Lower leg skin (tissue), 4 donors: ENCODE results near the gene ZNF160. TPM values are rescaled to one million over a fixed set of nuclear protein-coding genes. Genes with fewer than 3 reads are reported as not detected.
"Not testable (repeated sequence)": the region's sequence is repeated elsewhere in the genome, so short reads cannot be mapped to it uniquely, and the experiment has no call there.

ENCODE experiments used
- DNase-seq, 2 donors: peaks; one replicate each; pipeline ENCODE4 v3.0.0-alpha.2; 2019; ENCODE audit warnings: low spot score in 2 of 2
- H3K4me3 ChIP-seq: fragments of 200-600 bp; sonication (generic); 2 replicates; pipeline ENCODE4 v1.5.1; 2017; ENCODE audit warnings: mild to moderate bottlenecking, low read depth; ENCODE audit not compliant: poor library complexity, severe bottlenecking
- POLR2A ChIP-seq, 2 donors: fragments of 450-650 bp; IDR thresholded peaks; one replicate each; pipeline ENCODE4 v1.6.1; 2016 to 2017; ENCODE audit warnings: antibody characterized with exemption in 2 of 2, mild to moderate bottlenecking in 1 of 2, moderate library complexity in 1 of 2
- WGBS, 2 donors: methylation state at CpG; one replicate each; pipeline ENCODE4 v1.1.5; 2018; 5-methylcytosine and 5-hydroxymethylcytosine counted together
- intact Hi-C: fragments of 100-400 bp; cut with DNase I; formaldehyde crosslinking; loops from one replicate; pipeline ENCODE4 v1.15.0; 2023; ENCODE audit warnings: low total_unique reads
- total RNA-seq, 4 donors: library from RNA; depleted of rRNA; stranded (reverse); fragments of >200 nt; gene quantifications; one replicate each; pipeline ENCODE4 v1.1.0, GENCODE V29; 2016
- TF ChIP-seq, protein P1 (sequence below), 3 donors: fragments of 450-650 bp; IDR thresholded peaks; one replicate each; pipeline ENCODE4 v1.5.1; 2016; ENCODE audit warnings: antibody characterized with exemption in 3 of 3, mild to moderate bottlenecking in 3 of 3, moderate library complexity in 2 of 3

Gene ZNF160
- total RNA-seq, 4 donors from 2014 or later, result 22.6 to 38.0 (median 27.4) TPM

GRCh38 chr19:53037101-53038097 lies 65.8 kb downstream of the ZNF160 start:
- H3K4me3 ChIP-seq, result no peak overlapping the region
- TF ChIP-seq, protein P1, sequence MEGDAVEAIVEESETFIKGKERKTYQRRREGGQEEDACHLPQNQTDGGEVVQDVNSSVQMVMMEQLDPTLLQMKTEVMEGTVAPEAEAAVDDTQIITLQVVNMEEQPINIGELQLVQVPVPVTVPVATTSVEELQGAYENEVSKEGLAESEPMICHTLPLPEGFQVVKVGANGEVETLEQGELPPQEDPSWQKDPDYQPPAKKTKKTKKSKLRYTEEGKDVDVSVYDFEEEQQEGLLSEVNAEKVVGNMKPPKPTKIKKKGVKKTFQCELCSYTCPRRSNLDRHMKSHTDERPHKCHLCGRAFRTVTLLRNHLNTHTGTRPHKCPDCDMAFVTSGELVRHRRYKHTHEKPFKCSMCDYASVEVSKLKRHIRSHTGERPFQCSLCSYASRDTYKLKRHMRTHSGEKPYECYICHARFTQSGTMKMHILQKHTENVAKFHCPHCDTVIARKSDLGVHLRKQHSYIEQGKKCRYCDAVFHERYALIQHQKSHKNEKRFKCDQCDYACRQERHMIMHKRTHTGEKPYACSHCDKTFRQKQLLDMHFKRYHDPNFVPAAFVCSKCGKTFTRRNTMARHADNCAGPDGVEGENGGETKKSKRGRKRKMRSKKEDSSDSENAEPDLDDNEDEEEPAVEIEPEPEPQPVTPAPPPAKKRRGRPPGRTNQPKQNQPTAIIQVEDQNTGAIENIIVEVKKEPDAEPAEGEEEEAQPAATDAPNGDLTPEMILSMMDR (IDR thresholded peaks at IDR 0.05), result no peak
- TF ChIP-seq POLR2A (IDR thresholded peaks at IDR 0.05), result no peak
- WGBS, 2 donors, result 17 to 29% methylated on average over 52 of the region's 52 CpGs
- intact Hi-C loops, result no loop called here
- peak in 1 of 2 donors; percentile 60 for DNase-seq

DNA sequence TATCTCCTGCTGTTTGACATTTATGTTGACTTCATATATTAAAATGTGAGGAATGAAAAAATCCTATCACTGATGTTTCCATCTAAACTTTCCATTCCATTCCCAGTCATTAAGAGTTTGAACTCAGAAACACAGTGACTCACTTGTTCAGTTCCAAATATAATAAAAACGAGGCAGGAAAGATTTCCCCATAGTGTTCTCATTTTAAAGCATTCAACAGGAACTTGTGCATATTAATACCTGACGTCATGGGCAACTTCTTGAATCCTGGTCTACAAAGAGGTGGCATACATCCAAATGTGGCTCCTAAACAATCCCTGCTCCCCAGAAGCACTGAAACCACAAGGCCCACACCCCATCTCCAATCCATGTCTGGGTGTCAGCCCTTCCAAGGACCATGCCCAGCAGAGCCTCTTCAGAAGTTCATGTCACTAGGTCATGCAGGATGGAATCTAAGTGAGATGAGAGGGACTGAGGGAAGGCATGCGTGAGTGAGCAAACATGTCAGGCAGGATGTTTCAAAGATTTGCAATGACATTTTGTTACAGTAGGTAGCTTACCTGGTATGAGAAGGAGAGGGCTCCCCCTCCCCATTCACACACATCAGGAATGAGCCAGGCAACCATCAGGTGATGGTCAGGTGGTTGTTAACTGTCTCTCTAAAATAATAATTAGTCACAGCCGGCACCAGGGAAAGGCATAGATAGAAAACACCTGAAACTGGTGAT lies 68.1 kb downstream of the ZNF160 start:
- intact Hi-C loops, result no loop called here
- TF ChIP-seq, protein P1 (IDR thresholded peaks at IDR 0.05), result no peak
- TF ChIP-seq POLR2A (IDR thresholded peaks at IDR 0.05), result no peak
- peak in 1 of 2 donors; percentile 31 for DNase-seq
- H3K4me3 ChIP-seq, result no peak overlapping the region
- 50 to 55% methylated on average over 4 of the region's 4 CpGs for WGBS, 2 donors

GRCh38 chr19:53034054-53034453 lies 69.2 kb downstream of the ZNF160 start:
- intact Hi-C loops, result no loop called here
- no peak overlapping the region for H3K4me3 ChIP-seq
- TF ChIP-seq POLR2A (IDR thresholded peaks at IDR 0.05), result no peak
- TF ChIP-seq, protein P1 (IDR thresholded peaks at IDR 0.05), result no peak
- 59 to 68% methylated on average over 2 of the region's 2 CpGs for WGBS, 2 donors
- no peak for DNase-seq

DNA sequence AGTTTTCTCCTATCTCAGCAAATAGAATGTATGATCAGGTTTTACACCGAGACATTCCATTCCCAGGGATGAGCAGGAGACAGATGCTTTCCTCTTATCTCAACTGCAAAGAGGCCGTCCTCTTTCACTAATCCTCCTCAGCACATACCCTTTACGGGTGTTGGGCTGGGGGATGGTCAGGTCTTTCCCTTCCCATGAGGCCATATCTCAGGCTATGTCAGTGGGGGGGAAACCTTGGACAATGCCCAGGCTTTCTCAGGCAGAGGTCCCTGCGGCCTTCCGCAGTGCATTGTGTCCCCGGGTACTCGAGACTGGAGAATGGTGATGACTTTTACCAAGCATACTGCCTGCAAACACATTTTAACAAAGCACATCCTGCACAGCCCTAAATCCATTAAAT lies 74.9 kb downstream of the ZNF160 start:
- intact Hi-C loops, H3K4me3 ChIP-seq: not testable (repeated sequence)
- 48 to 56% methylated on average over 7 of the region's 7 CpGs for WGBS, 2 donors
- peak in 1 of 2 donors; percentile 54 for DNase-seq

- DNase-seq, result peak in 1 of 2 donors; percentile 43
- no peak overlapping the region for H3K4me3 ChIP-seq
- TF ChIP-seq, protein P1 (IDR thresholded peaks at IDR 0.05), result no peak
- no peak for TF ChIP-seq POLR2A (IDR thresholded peaks at IDR 0.05)
- WGBS, 2 donors, result 7 to 12% methylated on average over 1 of the region's 1 CpG
- intact Hi-C loops, result no loop called here
These were observed 83.5 kb downstream of the ZNF160 start for GRCh38 chr19:53019684-53020083.

Other genes starting within 250 kb of the ZNF160 start
- 10 to 100 TPM in 3 of 4 donors, 1 to 10 TPM in 1; 9.9 to 19.8 (median 17.2) TPM for gene ZNF468, start 245.8 kb downstream of the ZNF160 start, total RNA-seq
- gene ZNF320, start 205.8 kb downstream of the ZNF160 start, total RNA-seq, result 10 to 100 TPM in 3 of 4 donors, 1 to 10 TPM in 1; 1.2 to 15.3 (median 12.4) TPM
- 1 to 10 TPM; 1.6 to 3.7 (median 3.2) TPM for gene ZNF888, start 180.0 kb downstream of the ZNF160 start, total RNA-seq
- 10 to 100 TPM in 1 of 4 donors, 1 to 10 TPM in 3; 3.2 to 17.8 (median 5.5) TPM for gene ZNF816, start 140.5 kb downstream of the ZNF160 start, total RNA-seq
- gene ERVV-1, start 89.5 kb downstream of the ZNF160 start, total RNA-seq, result not detected
- not detected for gene ERVV-2, start 58.7 kb downstream of the ZNF160 start, total RNA-seq
- 1 to 10 TPM; 1.1 to 7.4 (median 5.1) TPM for gene ZNF415, start 29.5 kb upstream of the ZNF160 start, total RNA-seq
- gene ZNF347, start 55.6 kb upstream of the ZNF160 start, total RNA-seq, result 1 to 10 TPM; 5.3 to 9.3 (median 7.3) TPM
- 1 to 10 TPM; 2.4 to 4.9 (median 3.4) TPM for gene ZNF665, start 89.9 kb upstream of the ZNF160 start, total RNA-seq
- 10 to 100 TPM; 11.5 to 21.0 (median 17.8) TPM for gene ZNF677, start 151.5 kb upstream of the ZNF160 start, total RNA-seq
- gene VN1R2, start 154.9 kb upstream of the ZNF160 start, total RNA-seq, result not detected
- not detected for gene VN1R4, start 164.3 kb upstream of the ZNF160 start, total RNA-seq
- 1 to 10 TPM; 4.7 to 7.9 (median 7.0) TPM for gene ZNF845, start 230.3 kb upstream of the ZNF160 start, total RNA-seq